Stimulated activated CD8-positive, alpha-beta memory T cell treated with anti-CD3 and anti-CD28 coated beads, Interleukin-15, amount 100 ng/mL, for 48 hours (primary cell): Measurements from ENCODE around the gene OR51A2.
"Not testable (repeated sequence)": the region's sequence is repeated elsewhere in the genome, so short reads cannot be mapped to it uniquely, and the experiment has no call there.

Experiments used
- DNase-seq, 2 donors: peaks; one replicate each; pipeline ENCODE4 v3.0.0-alpha.2; 2020; ENCODE audit warnings: low read depth in 2 of 2

Gene OR51A2, protein sequence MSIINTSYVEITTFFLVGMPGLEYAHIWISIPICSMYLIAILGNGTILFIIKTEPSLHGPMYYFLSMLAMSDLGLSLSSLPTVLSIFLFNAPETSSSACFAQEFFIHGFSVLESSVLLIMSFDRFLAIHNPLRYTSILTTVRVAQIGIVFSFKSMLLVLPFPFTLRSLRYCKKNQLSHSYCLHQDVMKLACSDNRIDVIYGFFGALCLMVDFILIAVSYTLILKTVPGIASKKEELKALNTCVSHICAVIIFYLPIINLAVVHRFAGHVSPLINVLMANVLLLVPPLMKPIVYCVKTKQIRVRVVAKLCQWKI

DNA sequence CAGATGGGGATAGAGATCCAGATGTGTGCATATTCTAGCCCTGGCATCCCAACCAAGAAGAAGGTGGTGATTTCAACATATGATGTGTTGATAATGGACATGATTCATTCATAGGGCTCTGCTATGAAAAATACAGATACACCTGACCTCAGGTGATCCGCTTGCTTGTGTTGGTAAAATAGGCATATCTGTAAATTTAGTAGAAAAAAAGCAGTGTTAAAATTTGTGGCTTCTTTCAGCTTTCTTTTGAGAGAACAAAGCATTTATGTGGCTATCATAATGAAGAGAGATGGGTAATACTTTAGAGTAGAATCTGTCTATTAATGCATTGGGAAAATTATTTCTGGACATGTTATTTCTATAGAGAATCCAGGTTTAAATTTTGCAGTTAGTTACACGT lies at the start of gene OR51A2:
Gene OR51A2 (minus strand): TSS at position 101 of the 400 bp plus-strand sequence. CDS start 0 bp downstream, at position 101.
- DNase-seq: not testable (repeated sequence)

DNA sequence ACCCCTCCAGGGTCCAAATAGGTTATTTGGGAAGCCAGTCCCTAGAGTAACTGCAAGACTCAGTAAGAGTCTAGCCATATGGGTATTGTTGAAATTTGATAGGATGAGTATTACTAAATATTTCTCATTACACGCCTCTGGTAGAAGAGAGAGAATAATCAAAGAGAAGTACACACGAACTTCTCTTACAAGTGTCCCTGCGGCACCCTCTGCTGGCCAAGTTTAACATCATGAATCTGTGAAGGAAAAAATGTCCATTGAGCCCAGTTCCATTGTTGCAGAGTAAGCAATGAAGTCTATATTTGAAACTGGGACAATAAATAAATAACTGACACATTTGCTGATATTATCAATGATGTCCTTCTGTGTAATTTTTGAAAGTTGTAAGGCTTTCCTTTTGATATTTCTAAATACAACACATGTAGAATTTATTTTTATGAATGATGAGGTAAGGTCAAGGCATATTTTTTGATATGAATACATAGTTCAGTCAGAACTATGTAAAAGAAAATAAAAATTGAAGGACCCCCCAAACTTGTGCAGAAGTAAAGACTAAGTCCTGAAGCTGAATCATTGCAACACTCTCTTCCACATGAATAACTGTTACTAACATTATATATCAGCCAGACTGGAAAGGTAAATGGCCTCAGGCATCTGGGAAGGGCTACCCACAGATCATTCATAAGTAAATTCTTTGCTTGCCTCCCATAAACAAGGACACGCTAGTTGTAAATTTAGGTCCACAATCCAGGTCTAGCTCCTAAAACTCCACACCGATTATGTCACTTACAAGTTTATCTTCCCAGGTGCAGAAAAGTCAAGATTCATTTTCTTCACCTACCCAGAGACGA lies 49.1 kb upstream of the OR51A2 start:
- DNase-seq: no peak

DNA sequence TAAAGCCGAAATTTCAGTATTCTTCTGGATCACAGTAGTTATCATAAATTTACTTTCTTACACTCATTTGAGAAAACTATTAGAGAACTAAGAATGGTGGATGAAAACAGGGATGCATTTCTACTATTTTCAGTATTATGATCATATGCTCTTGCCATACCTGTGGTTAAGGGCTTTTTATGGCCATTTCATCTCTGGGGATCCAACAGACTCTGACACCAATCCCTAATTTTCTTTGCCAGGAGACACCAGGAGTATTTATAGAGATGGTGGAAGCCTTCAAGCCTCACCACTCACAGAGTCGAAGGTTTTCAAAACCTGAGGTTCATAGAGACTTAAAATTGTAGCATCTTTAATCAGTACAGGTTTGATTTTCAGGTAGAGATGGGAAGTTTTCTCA lies 39.0 kb upstream of the OR51A2 start, which contains the start of gene OR51L1:
Gene OR51L1 (plus strand): TSS at position 301 of the 400 bp plus-strand sequence. CDS start 4,132 bp downstream, outside the sequence.
- no peak for DNase-seq

DNA sequence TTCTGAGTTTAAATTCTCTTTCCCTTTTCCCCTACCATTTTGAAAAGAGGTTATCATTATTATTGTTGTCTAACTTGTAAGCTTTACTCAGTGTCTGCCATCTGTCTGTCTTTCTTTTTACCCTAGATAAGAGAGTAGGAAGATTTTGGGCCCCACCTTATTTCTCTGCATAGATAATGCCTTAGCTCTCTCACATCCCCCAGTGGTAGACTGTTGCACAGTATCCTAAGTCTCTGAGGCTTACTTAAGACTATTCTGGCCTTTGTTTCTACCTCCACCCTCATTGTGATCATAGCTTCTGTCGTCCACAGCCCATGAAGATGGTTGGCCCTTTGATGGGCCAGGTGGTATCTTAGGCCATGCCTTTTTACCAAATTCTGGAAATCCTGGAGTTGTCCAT lies 35.5 kb upstream of the OR51A2 start:
- DNase-seq: no peak

DNA sequence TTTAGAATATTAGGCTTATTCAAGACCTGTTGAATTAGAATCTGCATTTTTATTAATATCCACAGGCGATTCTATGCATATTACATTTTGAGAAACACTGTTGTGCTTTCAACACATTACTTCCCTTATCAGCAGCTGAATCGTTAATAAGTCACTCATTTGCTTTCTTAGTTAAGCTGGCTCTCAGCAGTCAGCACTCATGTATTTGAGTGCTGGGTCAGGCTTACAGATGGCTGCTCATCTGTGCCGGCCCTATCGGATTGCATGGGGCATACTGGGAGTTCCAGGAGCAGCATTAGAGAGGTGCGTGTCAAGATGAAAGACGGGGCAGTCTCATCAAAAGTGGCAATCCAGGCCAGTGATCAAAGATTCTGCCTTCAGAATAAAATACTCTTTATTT lies 28.3 kb upstream of the OR51A2 start:
- DNase-seq: no peak

DNA sequence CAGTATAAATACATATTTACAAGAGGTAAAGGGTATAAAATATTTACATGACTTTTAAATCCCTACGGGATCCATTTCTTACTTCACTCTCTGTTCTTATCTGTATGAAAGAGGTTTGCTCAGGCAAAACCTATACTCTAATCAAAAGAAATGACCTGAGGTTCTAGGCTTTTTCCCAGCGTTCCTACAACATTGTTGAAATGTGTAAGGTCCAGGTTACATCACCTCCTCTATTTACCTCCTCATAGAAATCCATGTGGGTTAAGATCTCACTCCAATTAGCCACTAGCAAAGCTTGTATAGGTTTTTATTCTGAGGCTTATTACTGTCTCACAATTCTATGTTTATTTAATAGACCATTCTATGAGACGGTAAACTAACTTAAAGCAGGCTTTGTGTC lies 27.2 kb upstream of the OR51A2 start:
- no peak for DNase-seq

DNA sequence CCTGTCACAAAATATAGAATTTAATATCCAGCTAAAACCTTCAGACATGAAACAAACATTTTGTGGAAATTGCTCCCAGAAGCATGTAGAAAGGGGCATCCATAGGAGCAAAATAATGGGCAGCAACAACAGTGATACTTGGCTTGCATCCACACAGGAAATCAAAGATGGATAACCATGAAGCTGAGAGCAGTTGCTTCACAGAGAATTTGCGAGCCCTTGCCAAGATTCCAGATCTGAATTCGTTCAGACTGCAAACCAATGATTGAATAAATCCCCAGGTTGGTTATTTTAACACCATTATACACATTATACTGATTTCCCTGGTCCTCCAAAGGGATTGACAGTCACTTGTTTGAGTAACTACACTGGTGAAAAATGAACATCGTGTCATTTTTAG lies 23.5 kb upstream of the OR51A2 start:
- no peak for DNase-seq

DNA sequence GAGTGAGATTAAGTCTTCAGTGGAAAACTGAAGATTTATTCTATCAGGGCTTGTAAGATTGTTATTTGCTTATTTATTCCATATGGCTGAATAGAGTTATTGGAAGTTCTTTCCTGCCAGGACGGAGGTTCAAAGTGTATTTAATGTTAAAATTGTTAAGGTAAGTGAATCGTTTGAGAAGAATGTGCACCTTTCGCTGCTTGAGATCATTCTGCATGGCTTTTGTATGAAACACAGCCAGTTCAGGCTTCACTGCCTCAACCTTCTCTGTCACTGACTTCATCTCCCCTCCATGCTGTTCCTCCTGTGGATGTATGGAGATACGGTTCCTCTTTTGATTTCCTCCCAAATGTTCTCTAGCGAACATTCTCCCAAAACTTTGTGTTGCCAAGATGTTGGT lies 19.9 kb upstream of the OR51A2 start:
- DNase-seq: no peak

DNA sequence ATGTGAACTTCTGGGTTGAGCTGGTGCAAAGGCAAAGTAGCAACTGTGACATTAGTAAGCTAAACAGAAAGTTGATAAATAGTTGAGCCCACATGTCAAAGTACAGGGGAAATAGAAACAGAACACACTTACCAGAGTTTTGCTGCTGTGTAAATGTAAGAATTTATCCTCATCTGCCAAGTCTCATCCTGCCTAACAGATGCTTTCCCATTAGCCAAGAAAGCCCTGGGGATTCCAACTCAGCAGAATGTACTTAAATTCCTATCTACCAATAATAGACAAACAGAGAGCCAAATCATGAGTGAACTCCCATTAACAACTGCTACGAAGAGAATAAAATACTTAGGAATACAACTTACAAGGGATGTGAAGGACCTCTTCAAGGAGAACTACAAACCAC lies 7.3 kb upstream of the OR51A2 start:
- DNase-seq: no peak

DNA sequence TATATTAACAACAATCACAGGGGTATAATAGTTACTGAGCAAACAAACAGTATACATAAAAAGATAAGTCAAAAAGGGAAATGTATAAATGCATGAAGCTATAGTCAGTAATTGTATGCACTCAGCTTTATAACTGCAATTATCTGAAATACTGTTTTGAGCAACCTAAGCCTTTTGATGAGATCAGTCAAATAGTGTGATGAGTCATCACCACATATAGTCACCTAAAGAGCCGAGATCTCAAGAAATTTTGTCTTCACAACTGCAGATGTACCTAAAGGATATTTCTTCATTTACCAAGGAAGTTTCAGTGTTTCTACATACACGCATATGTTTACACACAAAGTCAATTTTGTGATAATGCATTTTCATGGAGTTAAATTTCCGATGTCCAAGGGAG lies 5.4 kb upstream of the OR51A2 start:
- DNase-seq: no peak

DNA sequence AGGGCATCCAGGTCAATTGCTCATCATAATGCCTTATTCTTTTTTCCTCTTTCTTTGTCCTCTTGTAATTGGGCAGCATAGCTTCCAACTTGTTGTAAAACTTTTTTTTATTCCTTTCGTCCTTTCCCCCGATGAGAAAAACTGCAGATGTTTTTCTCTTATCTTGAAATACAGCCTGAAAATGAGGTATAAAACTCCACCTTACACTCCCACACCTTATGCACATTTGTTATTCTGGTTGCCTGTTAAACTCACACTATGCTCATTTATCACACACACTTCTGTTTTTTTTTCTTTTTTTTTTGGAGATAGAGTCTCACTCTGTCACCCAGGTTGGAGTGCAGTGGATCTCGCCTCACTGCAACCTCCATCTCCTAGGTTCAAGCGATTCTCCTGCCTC lies 1.9 kb upstream of the OR51A2 start:
- DNase-seq: no peak

DNA sequence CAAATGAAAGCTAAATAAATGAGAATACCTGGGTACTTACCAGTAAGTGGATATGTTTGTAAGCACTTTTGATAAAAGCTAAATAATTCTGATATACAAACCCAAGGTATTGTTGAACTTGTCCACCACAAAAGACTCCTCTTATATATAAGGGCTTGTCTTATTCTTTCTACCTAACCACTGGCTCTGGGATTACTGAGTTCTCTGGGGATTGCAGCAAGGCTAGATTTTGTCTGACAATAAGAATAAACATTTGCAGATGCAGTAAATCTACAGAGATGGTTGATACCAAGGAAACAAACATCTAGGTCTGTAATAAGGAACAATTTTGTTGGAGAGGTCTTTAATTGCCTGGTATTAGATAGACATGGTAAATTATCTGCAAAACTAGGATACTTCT lies 8.0 kb downstream of the OR51A2 start, which contains the start of gene OR51A4:
Gene OR51A4 (minus strand): TSS at position 101 of the 400 bp plus-strand sequence. CDS start 505 bp downstream, outside the sequence.
- no peak for DNase-seq

DNA sequence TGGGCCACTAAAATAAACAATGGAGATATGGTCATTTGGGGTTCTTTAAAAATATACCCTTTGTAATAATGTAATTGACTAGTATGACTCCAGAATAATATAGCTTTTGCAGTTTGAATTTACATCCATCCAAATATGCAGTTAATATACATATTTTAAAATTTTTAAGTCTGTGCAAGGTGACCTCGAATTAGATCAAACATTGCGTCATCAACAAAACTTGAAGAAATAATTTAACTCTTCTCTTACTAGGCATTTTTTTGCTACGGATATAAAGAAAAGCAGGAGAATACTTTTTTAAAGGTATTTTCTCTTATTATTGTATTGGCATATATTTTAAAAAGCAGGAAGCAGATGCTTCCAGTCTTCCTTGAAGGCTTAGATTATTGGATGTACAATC lies 18.8 kb downstream of the OR51A2 start:
- DNase-seq: no peak

DNA sequence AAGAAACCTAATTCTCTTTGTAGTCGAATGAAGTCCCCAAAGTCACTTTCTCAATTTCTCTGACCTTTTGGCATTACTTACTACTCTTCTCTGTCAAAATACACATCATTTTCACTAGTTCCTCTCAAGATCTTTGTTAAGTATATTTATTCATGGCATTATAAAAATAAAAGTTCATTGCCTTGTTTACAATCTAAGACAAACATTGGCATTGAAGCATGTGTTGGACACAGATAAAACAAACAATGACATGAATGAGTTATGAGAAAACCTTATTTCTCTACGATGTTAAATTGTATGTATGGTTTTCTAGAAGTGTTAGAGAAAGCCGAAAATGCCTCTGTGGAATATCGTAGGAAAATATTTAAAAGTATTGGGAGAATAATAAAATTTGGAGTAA lies 22.8 kb downstream of the OR51A2 start:
- DNase-seq: no peak

DNA sequence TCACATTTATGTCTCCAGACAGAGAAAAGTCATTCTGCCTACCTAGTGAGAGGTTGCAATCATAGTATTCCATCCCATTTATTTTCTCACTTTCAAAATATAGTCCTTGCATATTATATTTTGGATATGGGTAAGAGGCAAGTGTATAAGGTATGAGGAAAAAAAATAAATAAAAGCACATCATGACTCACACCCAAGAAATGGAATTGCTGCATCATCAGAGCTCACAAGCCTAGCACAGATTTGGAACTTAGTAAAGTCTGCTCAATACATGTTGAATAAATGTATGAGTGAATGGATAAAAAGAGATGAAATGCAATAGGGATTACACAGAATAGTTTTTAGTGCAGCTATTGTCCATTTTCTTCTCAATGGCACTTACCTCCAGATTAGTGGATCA lies 28.9 kb downstream of the OR51A2 start:
- no peak for DNase-seq

DNA sequence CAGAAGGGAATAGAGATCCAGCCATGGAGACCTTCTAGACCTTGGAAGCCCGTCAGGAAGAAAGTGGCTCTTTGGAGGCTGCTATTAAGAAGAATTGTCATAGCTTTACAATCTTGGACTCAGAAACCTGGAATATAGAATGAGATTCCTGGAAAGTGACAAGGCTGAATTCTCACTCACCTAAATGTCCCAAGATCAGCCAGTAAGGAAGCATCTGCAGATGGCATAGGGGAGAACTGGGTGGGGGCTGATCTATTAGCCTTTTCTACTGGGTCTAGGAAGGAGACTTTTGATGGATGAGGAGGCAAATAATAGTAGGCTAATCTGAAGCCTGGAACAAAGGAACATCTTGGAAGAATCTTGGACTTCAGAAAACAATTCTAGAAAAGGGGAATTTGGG lies 31.3 kb downstream of the OR51A2 start, which contains the start of gene OR51G1:
Gene OR51G1 (minus strand): TSS at position 101 of the 400 bp plus-strand sequence. CDS start 0 bp downstream, at position 101.
- DNase-seq: no peak

DNA sequence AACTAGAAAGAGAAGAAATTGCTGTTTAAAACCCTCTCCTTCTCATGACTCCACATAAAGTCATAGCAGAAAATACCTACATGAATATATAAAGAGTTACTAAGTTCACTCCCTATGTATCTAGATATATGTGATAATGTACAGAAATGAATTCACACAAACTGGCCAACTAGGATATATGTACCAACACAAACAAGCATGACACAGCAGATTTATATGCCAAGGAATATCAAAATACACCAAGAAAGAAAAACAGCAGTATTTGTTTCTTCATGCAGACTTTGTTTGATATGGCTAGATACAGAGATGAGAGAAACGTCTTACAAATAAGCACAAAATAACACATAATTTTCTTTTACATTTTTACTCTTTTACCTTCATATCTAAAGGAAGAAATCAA lies 33.2 kb downstream of the OR51A2 start:
- DNase-seq: no peak

DNA sequence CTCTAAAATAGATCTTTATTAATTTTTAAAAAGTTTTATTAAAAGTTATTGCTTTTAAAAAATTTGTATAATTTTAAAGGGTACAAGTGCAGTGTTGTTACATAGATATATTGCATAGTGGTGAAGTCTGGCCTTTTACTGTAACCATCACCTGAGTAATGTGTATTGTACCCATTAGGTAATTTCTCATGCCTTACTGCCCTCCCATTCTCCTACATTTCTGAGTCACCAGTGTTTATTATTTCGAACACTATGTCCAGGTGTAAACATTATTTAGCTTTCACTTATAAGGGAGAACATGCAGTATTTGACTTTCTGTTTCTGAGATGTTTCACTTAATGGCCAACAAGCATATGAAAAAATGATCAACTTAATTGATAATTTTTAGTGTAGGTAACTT lies 33.7 kb downstream of the OR51A2 start:
- DNase-seq: no peak

DNA sequence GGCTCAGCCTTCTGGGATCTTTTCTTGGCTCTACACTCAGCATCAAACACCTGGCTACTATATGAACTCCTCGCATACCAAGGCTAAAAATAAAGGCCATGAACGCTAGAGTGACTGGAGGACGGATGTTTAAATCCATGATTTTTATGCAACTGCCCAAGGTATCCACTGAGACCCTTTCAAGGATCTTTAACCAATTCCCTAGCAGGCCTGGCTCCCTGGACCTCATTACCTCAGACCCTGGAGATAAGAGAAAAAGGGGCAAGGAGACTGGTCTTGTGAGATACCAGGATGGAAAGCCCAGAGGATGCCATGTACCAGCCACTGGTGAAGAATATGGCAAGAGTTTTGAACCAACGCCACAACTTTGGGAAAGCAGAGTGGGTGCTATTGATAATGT lies 36.3 kb downstream of the OR51A2 start, which contains the start of gene OR51G2:
Gene OR51G2 (minus strand): TSS at position 101 of the 400 bp plus-strand sequence. CDS start 3,687 bp downstream, outside the sequence.
- no peak for DNase-seq

DNA sequence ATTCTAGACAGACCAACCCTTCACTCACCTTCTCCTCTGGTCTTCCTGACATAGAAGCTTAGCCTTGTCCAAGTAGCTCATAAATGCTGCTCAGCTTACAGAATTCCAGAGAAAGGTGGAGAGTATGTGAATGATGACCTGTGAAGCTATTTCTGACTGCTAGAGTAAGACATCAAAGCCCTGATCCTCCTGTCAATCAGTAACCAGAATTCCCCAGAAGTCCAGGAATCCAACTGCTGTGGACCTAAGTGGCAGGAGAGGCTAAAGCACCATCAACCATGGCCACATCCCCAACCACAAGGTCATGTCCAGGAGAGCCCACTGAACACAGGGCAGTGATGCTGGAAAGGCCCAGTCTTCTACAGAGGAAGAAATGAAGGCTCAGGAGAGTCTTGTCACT lies 38.9 kb downstream of the OR51A2 start:
- DNase-seq: no peak
